A549 treated with ZK216348 at 1 μM for 4 hours (cell line): Measurements from ENCODE around the gene WDR90. TPM values are rescaled to one million over a fixed set of nuclear protein-coding genes. Genes with fewer than 3 reads are reported as not detected.

Experiments used
- total RNA-seq: library from RNA; stranded (reverse); fragments of 200-300 nt; extraction: Qiagen RNA extraction; gene quantifications from 5 replicates; pipeline ENCODE4 v1.2.3, GENCODE V29; 2022; ENCODE audit warnings: low read depth

WDR90 gene
- total RNA-seq, result 13.9 to 34.9 TPM (median 26.8 TPM) in 5 replicates

GRCh38 chr16:648781-649589, at the start of gene WDR90:
WDR90 (plus strand) TSS chr16:649365; CDS start chr16:649417, 52 bp downstream.

GRCh38 chr16:630815-631405, 18.3 kb upstream of the WDR90 start, which contains the start of gene WFIKKN1:
WFIKKN1 (plus strand) TSS chr16:630985; CDS start chr16:631254, 269 bp downstream.

DNA sequence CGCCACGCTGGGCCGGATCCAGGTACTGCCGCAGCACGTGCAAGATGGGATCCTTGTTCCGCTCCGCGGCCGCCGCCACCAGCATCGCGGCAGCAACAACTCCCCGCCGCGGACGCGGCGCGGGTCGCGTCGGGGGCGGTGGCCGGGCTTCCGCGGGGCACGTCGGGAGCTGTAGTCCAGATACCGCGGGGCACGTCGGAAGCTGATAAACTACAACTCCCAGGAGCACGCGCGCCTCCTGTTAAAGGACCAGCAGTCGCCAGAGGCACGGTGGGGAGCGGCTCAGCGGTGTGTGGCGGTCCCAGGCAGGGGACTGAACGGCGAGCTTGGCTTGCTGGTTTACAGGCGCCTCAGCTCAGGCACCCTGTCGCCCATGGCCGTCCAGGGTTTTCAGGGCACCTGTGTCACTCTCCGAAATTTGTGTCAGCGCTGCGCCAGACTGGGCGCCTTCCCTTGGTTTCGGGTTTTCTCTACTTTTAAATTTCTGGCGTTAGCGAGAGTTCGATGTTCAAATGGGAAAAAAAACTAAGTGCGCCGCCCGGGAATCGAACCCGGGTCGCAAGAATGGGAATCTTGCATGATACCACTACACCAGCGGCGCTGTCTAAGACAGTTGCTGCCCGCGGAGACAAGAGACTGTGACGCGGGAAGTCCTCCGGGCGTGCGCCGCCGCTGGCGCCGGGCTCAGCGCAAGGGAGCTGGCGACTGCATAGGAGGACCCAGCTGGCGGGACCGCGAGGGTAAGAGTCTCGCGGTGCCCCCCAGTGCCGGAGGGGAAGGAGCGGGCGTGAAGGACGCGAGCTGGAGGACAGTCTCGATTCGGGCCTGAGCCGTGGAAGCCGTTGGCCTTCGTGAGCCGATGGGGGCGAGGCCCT, 12.7 kb upstream of the WDR90 start, which contains the start of gene METTL26:
TSS of gene METTL26 (minus strand) at position 100 of the 875 bp plus-strand sequence. CDS start at position 85, 15 bp downstream.

DNA sequence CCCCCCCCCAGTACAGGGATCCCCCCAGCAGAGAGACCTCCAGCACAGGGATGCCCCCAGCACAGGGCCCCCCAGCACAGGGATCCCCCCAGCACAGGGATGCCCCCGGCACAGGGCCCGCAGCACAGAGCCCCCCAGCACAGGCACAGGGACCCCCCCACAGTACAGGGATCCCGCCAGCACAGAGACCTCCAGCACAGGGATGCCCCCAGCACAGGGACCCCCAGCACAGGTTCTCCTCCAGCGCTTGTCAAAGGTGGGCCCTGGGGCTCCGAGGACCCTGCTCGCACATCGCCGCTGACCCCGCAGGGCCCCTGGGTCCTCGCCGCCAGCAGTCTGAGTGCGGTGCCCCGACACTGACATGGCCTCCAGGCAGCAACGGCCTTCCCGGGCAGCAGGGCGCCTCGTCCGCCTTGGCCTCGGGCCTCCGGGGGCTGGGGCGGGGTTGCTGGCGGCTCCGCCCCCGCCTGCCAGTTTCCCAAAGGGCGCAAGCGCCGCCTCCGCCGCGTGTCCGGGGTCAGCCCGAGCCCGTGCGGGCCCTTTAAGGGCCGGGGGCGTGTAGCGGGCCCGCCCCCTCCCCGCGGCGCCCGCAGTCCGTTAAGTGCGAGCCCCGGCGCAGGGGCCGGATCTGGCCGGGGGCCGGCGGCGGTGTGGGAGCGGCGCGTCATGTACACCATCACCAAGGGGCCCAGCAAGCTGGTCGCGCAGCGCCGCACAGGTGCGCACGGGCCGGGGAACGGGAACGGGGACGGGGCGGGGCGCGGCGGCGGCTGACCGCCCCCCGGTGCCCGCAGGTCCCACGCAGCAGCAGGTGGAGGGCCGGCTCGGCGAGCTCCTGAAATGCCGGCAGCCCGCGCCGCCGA, 7.6 kb upstream of the WDR90 start, which contains the start of gene MCRIP2:
TSS of gene MCRIP2 (plus strand) at position 503 of the 863 bp plus-strand sequence. CDS start at position 667, 164 bp downstream.

DNA sequence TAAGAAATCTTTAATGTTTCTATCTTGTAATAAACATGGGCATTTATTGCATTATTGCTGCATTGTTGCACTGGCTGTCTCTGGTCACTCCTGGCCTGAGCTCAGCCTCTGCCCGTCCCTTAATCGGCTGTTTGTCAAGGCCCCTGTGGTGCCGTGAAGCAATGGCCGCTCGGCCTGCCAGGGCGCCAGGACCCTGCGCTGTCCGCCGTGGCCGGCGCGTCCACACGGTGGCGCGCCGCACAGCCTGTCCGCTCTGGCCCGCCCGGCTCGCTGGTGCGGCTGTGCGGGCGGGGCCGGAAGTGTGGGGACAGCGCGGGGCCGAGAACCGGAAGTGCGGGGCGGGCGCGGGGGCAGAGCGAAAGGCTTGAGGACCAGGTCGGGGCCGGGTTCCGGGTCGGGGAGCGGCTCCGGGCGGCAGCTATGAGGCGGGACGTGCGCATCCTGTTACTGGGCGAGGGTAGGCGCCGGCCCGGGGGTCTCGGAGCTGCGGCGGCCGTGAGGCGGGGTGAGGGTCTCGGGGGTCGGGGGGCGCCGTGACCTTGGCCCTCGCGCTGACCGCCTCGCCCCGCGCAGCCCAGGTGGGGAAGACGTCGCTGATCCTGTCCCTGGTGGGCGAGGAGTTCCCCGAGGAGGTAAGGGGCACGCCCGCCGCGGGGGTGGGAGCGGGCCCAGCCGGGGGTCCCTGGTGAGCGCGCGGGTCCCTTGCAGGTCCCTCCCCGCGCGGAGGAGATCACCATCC, 18.8 kb downstream of the WDR90 start, which contains the start of gene RHOT2:
TSS of gene RHOT2 (plus strand) at position 353 of the 739 bp plus-strand sequence. CDS start at position 421, 68 bp downstream.

GRCh38 chr16:674968-675883, 26.1 kb downstream of the WDR90 start, which contains the start of gene RHBDL1:
RHBDL1 (plus strand) TSS chr16:675671; CDS start chr16:675791, 120 bp downstream.

GRCh38 chr16:679814-680624, 30.9 kb downstream of the WDR90 start, which contains the start of gene STUB1:
STUB1 (plus strand) TSS chr16:680410; CDS start chr16:680526, 116 bp downstream.

GRCh38 chr16:684071-684794, 35.1 kb downstream of the WDR90 start, which contains the start of gene JMJD8:
JMJD8 (minus strand) TSS chr16:684334; CDS start chr16:684319, 15 bp downstream.

DNA sequence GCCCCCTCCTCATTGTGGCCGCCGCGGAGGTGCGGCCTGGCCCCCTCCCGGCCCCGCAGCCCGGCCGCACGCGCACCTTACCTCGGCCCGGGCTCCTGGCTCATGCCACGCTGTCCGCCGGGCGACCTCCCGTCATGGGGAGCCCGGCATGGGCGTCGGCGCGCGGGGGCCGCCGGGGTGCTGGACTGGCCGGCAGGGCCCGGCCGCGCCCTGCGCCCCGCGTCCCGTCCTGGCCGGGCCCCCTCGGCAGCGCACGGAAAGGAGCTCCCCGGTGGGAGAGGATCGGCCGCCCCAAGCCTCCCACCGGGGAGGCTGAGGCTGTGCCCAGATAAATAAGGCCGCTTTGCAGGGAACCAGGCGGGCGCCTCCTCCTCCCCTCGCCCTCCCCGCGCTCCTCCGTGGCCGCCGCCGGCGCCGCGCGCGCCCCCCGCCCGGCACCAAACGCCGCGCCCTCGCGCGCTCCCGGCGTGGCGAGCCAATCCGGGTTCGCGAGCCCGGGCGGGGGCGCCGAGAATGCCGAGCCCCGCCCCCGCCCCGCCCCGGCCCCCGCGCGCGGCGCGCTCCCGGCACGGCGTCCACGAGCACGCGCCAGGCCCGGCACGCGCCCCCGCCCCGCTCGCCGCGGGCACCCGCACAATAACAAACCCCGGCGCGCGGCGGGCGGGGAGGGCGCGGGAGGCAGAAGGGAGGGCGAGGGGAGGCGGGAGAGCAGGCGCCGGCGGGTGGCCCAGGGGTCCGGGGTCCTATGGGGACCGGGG, 56.4 kb downstream of the WDR90 start, which contains the start of gene FBXL16:
TSS of gene FBXL16 (minus strand) at position 371 of the 758 bp plus-strand sequence. CDS start 8,396 bp downstream, outside the sequence.

DNA sequence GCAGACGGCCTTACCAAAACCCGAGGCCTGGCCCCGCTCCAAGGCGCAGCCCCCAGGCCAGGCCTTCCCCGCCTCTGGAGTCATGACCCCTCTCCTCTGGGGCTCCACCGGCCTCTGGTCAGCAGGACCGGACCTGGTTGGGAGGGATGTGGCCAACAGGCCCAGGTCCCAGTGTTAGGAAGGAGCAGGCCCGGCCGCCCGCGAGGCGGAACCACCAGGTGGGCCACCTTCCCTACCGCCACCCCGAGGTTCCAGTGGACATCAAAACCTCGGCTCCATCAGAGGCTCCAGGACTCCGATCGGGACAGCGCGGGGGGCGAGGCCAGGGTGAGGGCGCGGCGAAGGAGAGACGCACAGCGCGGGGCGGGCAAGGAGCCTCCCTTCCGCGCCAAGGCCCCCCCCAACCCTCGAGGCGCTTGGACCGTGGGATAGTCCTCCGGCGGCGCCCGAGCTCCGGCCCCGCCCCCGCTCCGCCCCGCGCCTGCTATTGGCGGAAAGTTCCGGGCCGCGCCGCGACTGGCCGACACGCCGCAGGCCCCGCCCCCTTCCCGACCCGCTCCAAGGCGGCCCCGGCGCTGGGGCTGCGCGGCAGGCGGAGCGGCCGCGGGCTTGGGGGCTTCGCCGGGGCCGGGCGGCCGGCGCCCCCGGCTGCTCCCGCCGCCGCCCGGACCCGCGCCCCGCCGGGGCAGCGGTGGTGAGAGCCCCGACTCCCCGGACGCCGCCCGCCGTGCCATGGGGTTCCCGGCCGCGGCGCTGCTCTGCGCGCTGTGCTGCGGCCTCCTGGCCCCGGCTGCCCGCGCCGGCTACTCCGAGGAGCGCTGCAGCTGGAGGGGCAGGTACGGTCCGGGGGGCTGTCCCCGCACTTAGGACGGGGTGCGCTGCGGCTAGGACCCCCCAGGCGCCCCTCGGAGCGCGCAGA, 65.7 kb downstream of the WDR90 start, which contains the start of gene METRN:
TSS of gene METRN (plus strand) at position 561 of the 919 bp plus-strand sequence. CDS start at position 733, 172 bp downstream.

Other genes starting within 250 kb of the WDR90 start
- 18.5 to 31.1 TPM (median 25.8 TPM) in 5 replicates for gene DECR2, start 247.5 kb upstream of the WDR90 start, total RNA-seq
- 15.0 to 26.7 TPM (median 23.0 TPM) in 5 replicates for gene RAB11FIP3, start 223.7 kb upstream of the WDR90 start, total RNA-seq
- gene CAPN15, start 121.7 kb upstream of the WDR90 start, total RNA-seq, result 30.2 to 84.8 TPM (median 76.9 TPM) in 5 replicates
- 0.11 to 0.20 TPM (median 0.13 TPM) in 4 of 5 replicates, not detected in the other for gene PRR35, start 89.0 kb upstream of the WDR90 start, total RNA-seq
- gene NHLRC4, start 82.4 kb upstream of the WDR90 start, total RNA-seq, result 0.14 to 0.32 TPM (median 0.19 TPM) in 5 replicates
- gene PIGQ, start 79.4 kb upstream of the WDR90 start, total RNA-seq, result 18.4 to 44.1 TPM (median 36.7 TPM) in 5 replicates
- gene RAB40C, start 59.3 kb upstream of the WDR90 start, total RNA-seq, result 9.9 to 20.9 TPM (median 20.2 TPM) in 5 replicates
- gene WFIKKN1, start 18.4 kb upstream of the WDR90 start, total RNA-seq, result 0.18 to 0.26 TPM (median 0.22 TPM) in 4 of 5 replicates, not detected in the other
- gene METTL26, start 13.1 kb upstream of the WDR90 start, total RNA-seq, result 71.6 to 145 TPM (median 132 TPM) in 5 replicates
- 17.9 to 45.8 TPM (median 40.4 TPM) in 5 replicates for gene MCRIP2, start 7.5 kb upstream of the WDR90 start, total RNA-seq
- gene RHOT2, start 18.8 kb downstream of the WDR90 start, total RNA-seq, result 44.9 to 111 TPM (median 98.0 TPM) in 5 replicates
- 0.34 to 1.8 TPM (median 1.4 TPM) in 5 replicates for gene RHBDL1, start 26.3 kb downstream of the WDR90 start, total RNA-seq
- gene STUB1, start 31.0 kb downstream of the WDR90 start, total RNA-seq, result 82.6 to 135 TPM (median 106 TPM) in 5 replicates
- 55.5 to 80.8 TPM (median 78.9 TPM) in 5 replicates for gene JMJD8, start 35.0 kb downstream of the WDR90 start, total RNA-seq
- gene WDR24, start 41.0 kb downstream of the WDR90 start, total RNA-seq, result 2.9 to 7.7 TPM (median 6.7 TPM) in 5 replicates
- gene FBXL16, start 56.4 kb downstream of the WDR90 start, total RNA-seq, result 3.5 to 8.1 TPM (median 7.5 TPM) in 5 replicates
- 66.1 to 229 TPM (median 200 TPM) in 5 replicates for gene METRN, start 65.8 kb downstream of the WDR90 start, total RNA-seq
- gene ANTKMT, start 71.8 kb downstream of the WDR90 start, total RNA-seq, result 25.7 to 66.6 TPM (median 52.1 TPM) in 5 replicates
- 4.1 to 7.1 TPM (median 6.2 TPM) in 5 replicates for gene CCDC78, start 77.1 kb downstream of the WDR90 start, total RNA-seq
- gene HAGHL, start 77.7 kb downstream of the WDR90 start, total RNA-seq, result 14.3 to 23.8 TPM (median 18.4 TPM) in 5 replicates
- gene CIAO3, start 91.6 kb downstream of the WDR90 start, total RNA-seq, result 16.4 to 29.7 TPM (median 25.3 TPM) in 5 replicates
- 2.4 to 4.2 TPM (median 3.2 TPM) in 5 replicates for gene MSLN, start 111.4 kb downstream of the WDR90 start, total RNA-seq
- gene RPUSD1, start 139.0 kb downstream of the WDR90 start, total RNA-seq, result 28.5 to 57.2 TPM (median 55.7 TPM) in 5 replicates
- 9.9 to 37.8 TPM (median 24.1 TPM) in 5 replicates for gene CHTF18, start 139.3 kb downstream of the WDR90 start, total RNA-seq
- gene GNG13, start 151.4 kb downstream of the WDR90 start, total RNA-seq, result not detected in 5 replicates